GM21526 (cell line): ENCODE data around the gene ZMPSTE24.
A peak's percentile ranks its signal among the peaks of the same experiment; 100 is the strongest.

ENCODE experiments used
- ATAC-seq: cut with Tn5 transposase; IDR thresholded peaks from one replicate; pipeline ENCODE4 v1.9.1; 2021; ENCODE audit warnings: moderate library complexity; ENCODE audit not compliant: unreplicated experiment, low FRiP score

The ZMPSTE24 gene

DNA sequence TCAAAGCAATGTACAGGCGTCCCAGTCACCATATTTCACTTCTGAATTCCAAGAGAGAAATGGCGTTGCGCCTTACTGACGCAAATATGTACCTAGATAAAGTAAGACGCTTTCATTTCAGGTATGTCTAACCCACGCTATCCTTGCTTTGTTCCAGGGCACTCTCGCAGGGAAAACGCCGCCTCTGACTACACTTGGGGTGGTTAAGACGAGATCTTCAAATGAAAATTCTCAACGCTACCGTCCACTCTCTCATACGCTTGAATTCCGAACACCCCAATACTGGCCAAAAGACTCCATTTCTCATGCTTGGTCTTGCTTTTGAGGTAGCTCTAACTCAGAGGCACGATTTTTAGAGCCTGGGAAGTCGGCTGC is 736 bp upstream of the ZMPSTE24 start:
- peak; percentile 1 for ATAC-seq

DNA sequence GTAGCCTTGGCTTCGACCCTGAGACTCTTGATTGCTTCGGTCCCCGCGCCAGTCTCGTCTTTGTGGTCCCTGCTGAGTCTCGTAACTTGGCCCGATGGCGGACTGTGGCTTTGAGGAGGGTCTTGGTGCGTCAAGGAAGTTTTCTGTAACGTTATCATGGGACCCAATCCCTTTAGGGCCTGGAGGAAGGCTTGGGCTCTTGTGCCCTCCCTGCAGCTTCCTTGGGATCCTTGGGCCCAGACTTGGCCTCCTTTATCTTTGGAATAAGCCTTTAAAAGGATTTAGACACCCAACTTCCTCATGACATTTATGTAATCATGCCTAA is 371 bp downstream of the ZMPSTE24 start:
- ATAC-seq: no peak

- no peak for ATAC-seq
These were observed 6.3 kb downstream of the ZMPSTE24 start for GRCh38 chr1:40264354-40264781.

GRCh38 chr1:40265298-40265697 is 7.3 kb downstream of the ZMPSTE24 start:
- ATAC-seq: no peak

DNA sequence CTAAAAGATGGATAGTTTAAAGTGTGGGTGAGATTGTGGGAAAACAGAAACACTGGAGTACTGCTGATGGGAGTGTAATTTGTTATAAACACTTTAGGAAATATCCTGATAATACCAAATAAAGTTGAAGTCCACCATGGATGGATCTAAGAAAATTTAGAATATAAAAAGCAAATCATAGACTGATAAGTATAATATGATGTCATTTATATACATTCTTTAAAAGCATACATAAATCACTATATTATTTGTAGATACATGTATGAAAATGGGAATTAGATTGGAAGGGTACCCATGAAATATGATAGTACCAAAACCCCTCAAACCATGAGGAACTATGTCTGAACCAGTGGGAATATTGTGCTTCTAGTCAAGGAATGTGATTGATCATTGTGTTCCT is 7.9 kb downstream of the ZMPSTE24 start:
- no peak for ATAC-seq

DNA sequence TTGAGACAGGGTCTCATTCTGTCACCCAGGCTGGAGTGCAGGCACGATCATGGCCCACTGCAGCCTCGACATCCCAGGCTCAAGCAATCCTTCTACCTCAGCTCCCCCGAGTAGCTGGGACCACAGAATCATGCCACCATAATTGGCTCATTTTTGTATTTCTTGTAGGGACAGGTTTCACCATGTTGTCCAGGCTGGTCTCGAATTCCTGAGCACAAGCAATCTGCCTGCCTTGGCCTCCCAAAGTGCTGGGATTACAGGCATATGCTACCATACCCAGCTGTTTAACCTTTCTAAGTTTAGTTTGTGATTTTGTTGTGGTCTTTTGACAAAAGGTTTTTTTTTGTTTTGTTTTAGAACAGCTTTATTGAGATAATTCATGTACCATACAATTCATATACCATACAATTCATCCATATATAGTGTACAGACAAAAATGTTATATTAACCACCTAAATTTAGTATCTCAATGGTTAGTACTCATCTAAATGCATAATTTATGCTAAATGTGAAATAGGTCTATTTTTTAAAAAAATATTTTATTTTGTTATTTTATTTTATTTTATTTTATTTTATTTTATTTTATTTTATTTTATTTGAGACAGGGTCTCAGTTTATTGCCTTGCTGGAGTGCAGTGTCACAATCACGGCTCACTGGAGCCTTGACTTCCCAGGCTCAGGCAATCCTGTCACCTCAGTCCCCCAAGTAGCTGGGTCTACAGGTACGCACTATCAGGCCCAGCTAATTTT is 8.9 kb downstream of the ZMPSTE24 start:
- ATAC-seq: no peak

- ATAC-seq: no peak
These were observed 9.7 kb downstream of the ZMPSTE24 start for GRCh38 chr1:40267767-40268187.

DNA sequence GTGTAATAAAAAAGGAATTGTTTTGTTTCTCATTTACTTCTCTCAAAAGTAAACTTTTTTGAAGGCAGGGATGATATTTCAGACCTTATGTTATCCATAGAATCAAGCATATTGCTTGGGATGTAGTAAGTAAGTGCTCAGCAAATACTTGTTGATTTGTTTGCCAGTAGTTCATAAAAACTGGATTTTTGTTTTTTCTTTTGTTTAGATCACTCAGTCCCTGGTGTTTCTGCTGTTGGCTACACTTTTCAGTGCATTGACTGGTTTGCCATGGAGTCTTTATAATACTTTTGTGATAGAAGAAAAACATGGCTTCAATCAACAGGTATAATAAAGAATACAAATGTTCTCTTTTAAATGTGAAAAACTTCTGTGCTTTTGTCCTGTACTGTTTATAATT is 10.2 kb downstream of the ZMPSTE24 start:
- ATAC-seq: no peak

GRCh38 chr1:40270152-40270834 is 12.3 kb downstream of the ZMPSTE24 start:
- ATAC-seq: no peak

GRCh38 chr1:40272653-40273213 is 14.7 kb downstream of the ZMPSTE24 start:
- no peak for ATAC-seq

GRCh38 chr1:40273547-40274166 is 15.6 kb downstream of the ZMPSTE24 start:
- ATAC-seq: no peak

- no peak for ATAC-seq
These were observed 16.3 kb downstream of the ZMPSTE24 start for GRCh38 chr1:40274331-40274730.

GRCh38 chr1:40276122-40276521 is 18.1 kb downstream of the ZMPSTE24 start:
- ATAC-seq: no peak

DNA sequence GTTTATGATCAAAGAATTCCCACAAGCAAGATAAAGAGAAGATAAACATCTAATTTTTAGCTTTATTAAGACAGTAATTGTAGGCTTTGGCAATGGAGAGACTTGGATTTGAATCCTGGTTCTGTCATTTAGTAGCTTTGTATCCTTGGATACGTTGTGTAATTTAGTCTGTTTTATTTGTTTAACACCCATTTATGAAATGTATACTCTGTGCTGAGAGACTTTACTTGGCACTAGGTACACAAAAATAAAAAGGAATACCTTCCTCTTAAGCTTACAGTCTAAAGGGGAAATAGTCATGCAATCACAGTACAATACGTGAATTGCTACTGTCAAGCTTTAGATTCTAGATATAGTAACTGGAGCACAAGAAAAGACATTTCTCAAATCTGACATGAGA is 23.8 kb downstream of the ZMPSTE24 start:
- no peak for ATAC-seq

DNA sequence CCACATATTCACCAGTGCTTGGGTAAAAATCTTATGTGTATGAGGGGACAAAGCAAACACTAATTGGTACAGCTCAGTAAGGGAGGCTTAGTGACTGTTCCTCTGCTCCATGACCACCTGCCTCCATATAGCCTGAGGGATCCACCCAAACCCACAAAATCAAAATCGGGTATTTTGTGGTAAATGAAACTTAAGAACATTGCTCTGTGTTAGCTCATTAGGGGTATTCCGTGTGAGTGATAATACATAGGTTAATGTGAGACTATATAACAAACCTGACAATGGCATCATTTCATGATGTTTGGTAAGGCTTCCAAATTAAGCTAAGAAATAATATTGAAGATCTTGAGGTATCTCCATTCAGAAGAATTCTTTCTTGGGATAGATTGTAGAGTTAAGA is 33.3 kb downstream of the ZMPSTE24 start:
- no peak for ATAC-seq

DNA sequence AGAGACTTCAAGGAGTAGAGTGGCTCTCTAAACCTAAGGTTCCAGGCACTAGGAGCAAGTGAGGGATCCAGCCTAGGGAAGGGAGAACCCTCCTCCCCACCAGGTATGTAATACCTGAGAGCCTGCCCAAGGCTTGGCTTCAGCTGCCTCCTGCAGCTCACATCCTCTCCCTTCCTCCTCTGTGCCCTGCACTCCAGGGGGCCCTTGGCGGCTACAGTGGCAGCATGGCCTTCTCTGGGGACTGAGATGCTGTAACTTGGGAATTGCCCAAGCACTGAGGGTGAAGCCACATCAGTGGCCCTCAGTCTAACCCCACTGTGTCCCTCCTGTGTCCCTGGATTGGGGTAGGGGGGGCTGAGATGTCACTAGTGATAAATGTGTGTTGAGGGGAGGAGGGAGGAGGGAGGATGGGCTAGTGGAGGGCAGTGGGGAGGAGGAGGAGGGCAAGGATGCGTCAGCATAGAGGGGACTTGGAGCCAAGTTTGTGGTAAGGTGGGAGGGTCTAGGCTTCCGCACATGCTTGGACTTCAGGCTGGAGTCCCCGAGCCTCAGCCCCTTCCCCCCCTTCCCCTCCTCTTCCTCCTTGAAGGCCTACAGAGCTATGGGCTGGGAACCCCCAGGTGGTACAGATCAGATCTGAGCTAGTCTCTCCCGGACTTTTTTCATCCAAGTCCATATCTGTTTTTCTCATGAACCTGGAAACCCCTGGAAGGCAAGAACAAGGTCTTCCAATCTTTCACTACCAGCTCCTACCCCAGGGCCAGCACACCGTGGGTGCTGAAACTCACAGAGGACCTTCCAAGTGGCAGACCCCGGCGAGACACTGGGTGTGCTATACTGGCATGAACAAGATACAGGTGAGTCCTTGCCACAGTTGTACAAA is 41.6 kb downstream of the ZMPSTE24 start:
- ATAC-seq: no peak

DNA sequence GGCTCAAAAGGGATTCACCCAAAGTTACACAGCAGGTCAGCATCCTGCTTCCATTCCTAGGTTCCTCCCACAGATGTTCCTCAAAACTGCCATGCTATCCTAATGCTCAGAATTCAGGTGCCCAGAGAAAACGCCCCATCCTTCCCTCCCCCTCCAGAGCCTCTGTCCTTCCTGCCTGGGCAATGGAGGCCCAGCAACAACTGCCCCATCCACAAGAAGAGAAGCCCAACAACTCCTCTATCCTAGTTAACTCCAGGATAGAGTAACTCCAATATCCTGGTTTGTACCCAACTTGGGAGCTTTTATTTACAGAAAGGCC is 42.2 kb downstream of the ZMPSTE24 start:
- no peak for ATAC-seq

DNA sequence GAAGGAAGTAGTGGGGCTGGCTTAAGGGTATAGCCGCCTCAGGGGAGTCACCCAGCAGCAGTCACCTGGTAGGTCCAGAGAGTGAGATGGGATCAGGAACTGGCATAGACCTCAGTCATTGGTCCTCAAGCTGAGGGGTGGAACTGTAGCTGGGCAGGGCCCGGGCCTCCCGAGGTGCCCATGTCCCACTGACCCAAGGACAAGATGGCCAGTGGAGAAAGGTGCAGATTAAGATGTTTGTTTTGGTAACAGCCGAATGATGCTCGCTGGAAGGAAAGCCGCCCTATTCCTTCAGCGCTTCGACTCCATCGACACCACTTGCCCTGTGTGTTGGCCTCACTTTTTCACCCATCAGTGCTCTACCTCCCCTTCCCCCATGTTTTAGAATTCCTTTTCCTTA is 42.6 kb downstream of the ZMPSTE24 start:
- ATAC-seq: no peak

GRCh38 chr1:40301066-40301465 is 43.0 kb downstream of the ZMPSTE24 start:
- ATAC-seq: no peak

GRCh38 chr1:40301541-40302299 is 43.7 kb downstream of the ZMPSTE24 start:
- ATAC-seq: no peak
